ENCODE data around the gene GSX2.

GSX2 gene

GRCh38 chr4:54100595-54101189 is 729 bp downstream of the GSX2 start:
- no peak for DNase-seq
- intact Hi-C loops (cut with DNase I; ENCODE audit: low total_unique reads) = loop anchor here (5.0 kb wide), 1 partner anchor 132 kb away; no protein-coding TSS in a partner anchor
- H3K4me3 ChIP-seq = peak overlapping the region; percentile 27 to 46

GRCh38 chr4:54101190-54102041 is 1.5 kb downstream of the GSX2 start:
- no peaks in the 10 kb centered on the region for H3K9me3 ChIP-seq
- no peak overlapping the region for H3K27ac ChIP-seq
- TF ChIP-seq CTCF (IDR thresholded peaks at IDR 0.05) = no peak
- H3K4me3 ChIP-seq = peak overlapping the region; percentile 27 to 46
- H3K27me3 ChIP-seq = peaks cover 0 to 90% of the 10 kb centered on the region in 2 donors
- DNase-seq = no peak
- H3K36me3 ChIP-seq = no peaks in the 10 kb centered on the region
- peaks cover 0 to 40% (median 35%) of the 10 kb centered on the region in 4 donors for H3K4me1 ChIP-seq
- intact Hi-C loops (cut with DNase I; ENCODE audit: low total_unique reads) = loop anchor here (5.0 kb wide), 1 partner anchor 131 kb away; no protein-coding TSS in a partner anchor

More at GRCh38 chr4:54100595-54101189, 729 bp downstream of the GSX2 start:
- no peak for TF ChIP-seq CTCF (IDR thresholded peaks at IDR 0.05)
- Histone ChIP-seq H3K36me3 (no peaks in the 10 kb centered on the region), H3K9me3 (no peaks in the 10 kb centered on the region), H3K27ac (no peak overlapping the region), H3K4me1 (peaks cover 0 to 40% (median 35%) of the 10 kb centered on the region in 4 donors), H3K27me3 (peaks cover 0 to 90% of the 10 kb centered on the region in 2 donors)

GRCh38 chr4:54102531-54103106 is 2.7 kb downstream of the GSX2 start:
- intact Hi-C loops (cut with DNase I; ENCODE audit: low total_unique reads) = loop anchor here (5.0 kb wide), 1 partner anchor 130 kb away; no protein-coding TSS in a partner anchor
- no peak for DNase-seq
- Histone ChIP-seq H3K9me3 (no peaks in the 10 kb centered on the region), H3K36me3 (no peaks in the 10 kb centered on the region), H3K27ac (no peak overlapping the region), H3K27me3 (peaks cover 0 to 88% of the 10 kb centered on the region in 2 donors), H3K4me3 (no peak overlapping the region), H3K4me1 (peaks cover 0 to 40% (median 35%) of the 10 kb centered on the region in 4 donors)
- no peak for TF ChIP-seq CTCF (IDR thresholded peaks at IDR 0.05)

GRCh38 chr4:54103190-54103574 is 3.2 kb downstream of the GSX2 start:
- Histone ChIP-seq H3K9me3 (no peaks in the 10 kb centered on the region), H3K4me1 (peaks cover 0 to 42% (median 36%) of the 10 kb centered on the region in 4 donors), H3K27me3 (peaks cover 0 to 88% of the 10 kb centered on the region in 2 donors), H3K27ac (no peak overlapping the region), H3K4me3 (peak overlapping the region; percentile 25 to 30), H3K36me3 (no peaks in the 10 kb centered on the region)
- intact Hi-C loops (cut with DNase I; ENCODE audit: low total_unique reads) = loop anchor here (5.0 kb wide), 1 partner anchor 129 kb away; no protein-coding TSS in a partner anchor
- no peak for DNase-seq
- TF ChIP-seq CTCF (IDR thresholded peaks at IDR 0.05) = no peak

GRCh38 chr4:54104907-54105306 is 4.9 kb downstream of the GSX2 start:
- Histone ChIP-seq H3K27ac (no peak overlapping the region), H3K36me3 (no peaks in the 10 kb centered on the region), H3K9me3 (no peaks in the 10 kb centered on the region), H3K27me3 (peaks cover 0 to 88% of the 10 kb centered on the region in 2 donors), H3K4me1 (peaks cover 0 to 51% (median 38%) of the 10 kb centered on the region in 4 donors), H3K4me3 (no peak overlapping the region)
- no peak for TF ChIP-seq CTCF (IDR thresholded peaks at IDR 0.05)
- no peak for DNase-seq
- intact Hi-C loops (cut with DNase I; ENCODE audit: low total_unique reads) = loop anchor here (5.0 kb wide), 1 partner anchor 127 kb away; no protein-coding TSS in a partner anchor

Data from tibial artery (tissue), 4 donors.